Liver (tissue), 3 donors: ENCODE measurements around the gene VSNL1.

Source experiments
- CTCF ChIP-seq: fragments of 150-350 bp; IDR thresholded peaks from 2 replicates; pipeline ENCODE4 v1.5.1; 2017; ENCODE audit warnings: improper control_type of control experiment, low read depth, low read length; ENCODE audit not compliant: missing input control
- GABPA ChIP-seq, 2 donors: IDR thresholded peaks in 1 of 2; conservative IDR thresholded peaks in 1 of 2; 2 replicates each; pipeline ENCODE4 v1.6.1; 2016; ENCODE audit warnings: antibody characterized with exemption in 2 of 2, mild to moderate bottlenecking in 1 of 2, moderate library complexity in 1 of 2
- JUND ChIP-seq, 2 donors: IDR thresholded peaks; 2 replicates each; pipeline ENCODE4 v1.6.1; 2016; ENCODE audit warnings: antibody characterized with exemption in 2 of 2
- SP1 ChIP-seq: IDR thresholded peaks from 2 replicates; pipeline ENCODE4 v1.6.1; 2018; ENCODE audit warnings: antibody characterized with exemption, mild to moderate bottlenecking
- YY1 ChIP-seq: IDR thresholded peaks from 2 replicates; pipeline ENCODE4 v1.6.1; 2016; ENCODE audit warnings: antibody characterized with exemption, mild to moderate bottlenecking
- ZBTB33 ChIP-seq: IDR thresholded peaks from 2 replicates; pipeline ENCODE4 v1.6.1; 2016; ENCODE audit warnings: antibody characterized with exemption
- donor health status: healthy.
- donor health status: healthy.

- TF ChIP-seq CTCF (no peak), YY1 (no peak), GABPA (IDR thresholded peaks at IDR 0.05 in 1 of 2, conservative IDR thresholded peaks at IDR 0.05 in 1 of 2) (no peak), SP1 (no peak), ZBTB33 (no peak), JUND (IDR thresholded peaks at IDR 0.05) (no peak)
These were observed 21.0 kb upstream of the VSNL1 start for GRCh38 chr2:17519486-17519885.
